Measurements from ENCODE around the gene SCUBE1. TPM values are rescaled to one million over a fixed set of nuclear protein-coding genes. Genes with fewer than 3 reads are reported as not detected.

SCUBE1 gene
- total RNA-seq, 1 donor from 2014 or later: not detected

DNA sequence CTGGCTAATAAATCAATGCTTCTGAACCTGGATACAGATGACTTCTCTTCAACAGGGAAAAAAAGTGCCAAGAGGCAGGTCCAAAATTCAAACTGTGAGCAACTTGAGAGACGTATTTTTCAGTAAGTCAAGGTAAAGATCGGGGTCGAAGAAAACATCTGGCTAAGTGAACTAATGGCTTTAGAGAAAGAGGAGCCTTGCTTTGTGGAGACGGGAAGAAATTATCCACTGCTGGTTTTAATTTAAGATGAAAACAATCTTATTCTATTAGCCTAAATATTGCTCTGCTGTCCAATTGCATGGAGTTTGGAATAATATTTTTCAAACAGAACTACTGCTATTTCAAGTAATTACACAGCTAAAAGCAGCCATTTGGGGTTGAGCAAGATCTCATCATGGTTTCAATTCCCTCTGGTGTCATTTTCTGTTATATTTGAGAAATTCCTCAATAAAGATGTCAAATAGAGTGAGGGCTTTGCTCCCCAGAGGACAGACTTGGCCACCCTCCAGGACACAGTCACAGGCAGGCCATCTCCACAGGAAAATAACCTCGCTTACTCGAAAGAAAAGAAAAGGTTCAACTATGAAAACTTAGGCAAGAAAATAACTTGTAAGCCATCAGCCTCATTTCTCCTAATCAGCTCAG lies 29.8 kb downstream of the SCUBE1 start:
- Mint-ChIP-seq H3K4me1 (ENCODE audit: low read depth) (no peaks in the 10 kb centered on the region), H3K9me3 (no peaks in the 10 kb centered on the region), H3K4me3 (no peak overlapping the region), H3K27ac (no peak overlapping the region), H3K27me3 (ENCODE audit: insufficient read depth) (peaks cover 9% of the 10 kb centered on the region), H3K36me3 (ENCODE audit: low read depth) (no peaks in the 10 kb centered on the region)
- DNase-seq (ENCODE audit: low spot score): no peak
- intact Hi-C loops (cut with micrococcal nuclease): no loop called here

- H3K36me3 Mint-ChIP-seq (ENCODE audit: low read depth): no peaks in the 10 kb centered on the region
- H3K27ac Mint-ChIP-seq: no peak overlapping the region
- H3K4me1 Mint-ChIP-seq (ENCODE audit: low read depth): no peaks in the 10 kb centered on the region
- peaks cover 9% of the 10 kb centered on the region for H3K27me3 Mint-ChIP-seq (ENCODE audit: insufficient read depth)
- H3K4me3 Mint-ChIP-seq: no peak overlapping the region
- intact Hi-C loops (cut with micrococcal nuclease): no loop called here
- no peaks in the 10 kb centered on the region for H3K9me3 Mint-ChIP-seq
- DNase-seq (ENCODE audit: low spot score): no peak
These were observed 30.6 kb downstream of the SCUBE1 start for GRCh38 chr22:43312608-43313007.

DNA sequence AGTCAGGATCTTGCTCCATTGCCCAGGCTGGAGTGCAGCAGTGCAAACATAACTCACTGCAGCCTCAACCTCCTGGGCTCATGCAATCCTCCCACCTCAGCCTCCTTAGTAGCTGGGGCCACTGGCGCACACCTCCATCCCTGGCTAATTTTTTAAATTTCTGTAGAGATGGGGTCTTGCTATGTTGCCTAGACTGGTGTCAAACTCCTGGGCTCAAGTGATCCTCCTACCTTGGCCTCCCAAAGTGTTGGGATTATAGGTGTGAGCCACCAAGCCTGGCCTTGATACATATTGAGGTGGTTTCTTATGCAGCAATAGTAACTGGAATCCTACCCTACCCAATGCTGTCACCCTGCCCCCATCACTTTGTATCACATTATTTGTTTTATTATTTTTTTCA lies 32.4 kb downstream of the SCUBE1 start:
- Mint-ChIP-seq H3K27me3 (ENCODE audit: insufficient read depth) (peaks cover 9% of the 10 kb centered on the region), H3K4me3 (no peak overlapping the region), H3K4me1 (ENCODE audit: low read depth) (no peaks in the 10 kb centered on the region), H3K36me3 (ENCODE audit: low read depth) (no peaks in the 10 kb centered on the region), H3K9me3 (no peaks in the 10 kb centered on the region), H3K27ac (no peak overlapping the region)
- no peak for DNase-seq (ENCODE audit: low spot score)
- intact Hi-C loops (cut with micrococcal nuclease): no loop called here

- intact Hi-C loops (cut with micrococcal nuclease): no loop called here
- Mint-ChIP-seq H3K4me3 (no peak overlapping the region), H3K9me3 (no peaks in the 10 kb centered on the region), H3K27me3 (ENCODE audit: insufficient read depth) (peaks cover 9% of the 10 kb centered on the region), H3K36me3 (ENCODE audit: low read depth) (no peaks in the 10 kb centered on the region), H3K4me1 (ENCODE audit: low read depth) (no peaks in the 10 kb centered on the region), H3K27ac (no peak overlapping the region)
- no peak for DNase-seq (ENCODE audit: low spot score)
These were observed 32.9 kb downstream of the SCUBE1 start for GRCh38 chr22:43310311-43310710.

DNA sequence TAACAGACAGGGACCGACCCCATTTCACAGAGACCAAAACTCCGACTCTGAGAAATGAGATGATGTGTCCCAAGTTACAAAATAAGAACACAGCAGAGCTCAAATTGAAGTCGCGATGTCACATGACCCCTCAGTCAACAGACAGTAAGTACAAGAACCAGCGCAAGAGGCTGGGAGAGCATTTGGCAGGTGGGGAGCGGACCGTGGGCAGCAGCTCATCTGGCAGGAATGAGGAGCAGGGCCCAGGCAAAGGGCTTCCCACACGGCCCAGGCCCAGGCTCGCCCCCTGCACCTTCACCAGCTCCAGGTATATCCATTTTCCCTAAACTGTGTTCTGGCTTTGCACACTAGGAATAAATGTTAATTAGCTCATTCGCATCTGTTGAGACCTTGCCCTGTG lies 34.3 kb downstream of the SCUBE1 start:
- Mint-ChIP-seq H3K9me3 (no peaks in the 10 kb centered on the region), H3K27me3 (ENCODE audit: insufficient read depth) (peaks cover 9% of the 10 kb centered on the region), H3K4me3 (no peak overlapping the region), H3K27ac (no peak overlapping the region), H3K36me3 (ENCODE audit: low read depth) (no peaks in the 10 kb centered on the region), H3K4me1 (ENCODE audit: low read depth) (no peaks in the 10 kb centered on the region)
- no peak for DNase-seq (ENCODE audit: low spot score)
- intact Hi-C loops (cut with micrococcal nuclease): no loop called here

DNA sequence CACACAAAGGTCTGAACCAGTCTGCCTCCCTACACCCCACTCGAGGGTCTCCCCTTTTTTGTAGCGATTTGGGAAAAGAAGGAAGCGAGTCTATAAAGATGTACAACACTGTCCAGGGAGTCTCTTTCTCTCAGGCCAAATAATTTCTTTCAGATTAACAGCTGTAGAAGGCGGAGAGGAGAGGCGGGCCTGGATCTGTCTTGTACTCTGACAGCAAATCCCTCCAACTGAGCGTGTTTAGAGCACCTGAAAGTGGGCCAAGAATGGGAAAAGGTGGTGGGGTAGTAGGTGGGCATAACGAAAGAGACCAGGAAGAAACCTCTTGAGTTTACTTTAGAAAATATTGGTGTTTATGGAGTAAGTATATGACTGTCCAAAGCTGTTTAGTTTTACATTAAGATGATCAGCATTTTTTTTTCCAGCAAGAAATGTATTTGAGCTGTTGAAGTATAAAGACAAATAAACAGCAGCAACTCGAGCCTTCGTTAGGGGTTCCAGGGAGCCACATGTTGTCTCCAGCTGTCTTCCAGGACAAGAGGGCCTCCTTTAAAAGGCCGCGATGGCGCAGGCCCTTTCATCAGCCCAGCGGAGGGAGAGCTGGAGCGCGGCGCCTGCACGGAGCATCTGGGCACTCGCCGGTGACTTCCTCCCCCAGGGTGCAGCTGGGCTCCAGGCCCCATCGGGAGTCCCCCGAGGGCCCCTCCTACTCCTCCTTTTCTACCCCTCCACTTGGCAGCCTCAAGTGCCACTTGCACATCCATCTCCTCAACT lies 34.9 kb downstream of the SCUBE1 start:
- peaks cover 9% of the 10 kb centered on the region for H3K27me3 Mint-ChIP-seq (ENCODE audit: insufficient read depth)
- intact Hi-C loops (cut with micrococcal nuclease): no loop called here
- no peak overlapping the region for H3K4me3 Mint-ChIP-seq
- H3K9me3 Mint-ChIP-seq: no peaks in the 10 kb centered on the region
- DNase-seq (ENCODE audit: low spot score): no peak
- no peaks in the 10 kb centered on the region for H3K4me1 Mint-ChIP-seq (ENCODE audit: low read depth)
- no peak overlapping the region for H3K27ac Mint-ChIP-seq
- no peaks in the 10 kb centered on the region for H3K36me3 Mint-ChIP-seq (ENCODE audit: low read depth)

DNA sequence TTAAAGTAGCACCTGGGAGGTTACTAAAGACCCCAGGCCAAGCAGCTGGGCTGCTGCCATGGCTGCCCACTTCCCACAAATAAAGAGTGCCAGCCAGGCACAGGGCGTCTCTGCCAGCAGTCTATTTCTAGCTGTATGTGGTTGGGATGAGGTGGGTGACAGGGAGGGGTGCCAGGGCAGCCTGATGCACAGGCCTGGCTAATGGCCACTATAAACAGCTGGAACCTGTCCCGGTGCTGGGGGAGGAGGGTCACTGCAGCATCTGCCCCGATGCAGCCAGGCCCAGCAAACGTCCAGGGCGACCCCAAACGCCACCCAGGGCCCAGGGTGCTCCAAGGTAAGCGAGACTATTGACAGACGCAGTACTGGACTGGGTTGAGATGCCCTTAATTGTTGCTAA lies 37.4 kb downstream of the SCUBE1 start:
- Mint-ChIP-seq H3K9me3 (no peaks in the 10 kb centered on the region), H3K4me1 (ENCODE audit: low read depth) (no peaks in the 10 kb centered on the region), H3K4me3 (no peak overlapping the region), H3K27me3 (ENCODE audit: insufficient read depth) (peaks cover 2% of the 10 kb centered on the region), H3K36me3 (ENCODE audit: low read depth) (no peaks in the 10 kb centered on the region), H3K27ac (no peak overlapping the region)
- intact Hi-C loops (cut with micrococcal nuclease): no loop called here
- DNase-seq (ENCODE audit: low spot score): no peak

- no peak for DNase-seq (ENCODE audit: low spot score)
- H3K4me3 Mint-ChIP-seq: no peak overlapping the region
- intact Hi-C loops (cut with micrococcal nuclease): no loop called here
- no peaks in the 10 kb centered on the region for H3K4me1 Mint-ChIP-seq (ENCODE audit: low read depth)
- H3K27me3 Mint-ChIP-seq (ENCODE audit: insufficient read depth): peaks cover 2% of the 10 kb centered on the region
- H3K9me3 Mint-ChIP-seq: no peaks in the 10 kb centered on the region
- H3K36me3 Mint-ChIP-seq (ENCODE audit: low read depth): no peaks in the 10 kb centered on the region
- H3K27ac Mint-ChIP-seq: no peak overlapping the region
These were observed 38.2 kb downstream of the SCUBE1 start for GRCh38 chr22:43304831-43305590.

DNA sequence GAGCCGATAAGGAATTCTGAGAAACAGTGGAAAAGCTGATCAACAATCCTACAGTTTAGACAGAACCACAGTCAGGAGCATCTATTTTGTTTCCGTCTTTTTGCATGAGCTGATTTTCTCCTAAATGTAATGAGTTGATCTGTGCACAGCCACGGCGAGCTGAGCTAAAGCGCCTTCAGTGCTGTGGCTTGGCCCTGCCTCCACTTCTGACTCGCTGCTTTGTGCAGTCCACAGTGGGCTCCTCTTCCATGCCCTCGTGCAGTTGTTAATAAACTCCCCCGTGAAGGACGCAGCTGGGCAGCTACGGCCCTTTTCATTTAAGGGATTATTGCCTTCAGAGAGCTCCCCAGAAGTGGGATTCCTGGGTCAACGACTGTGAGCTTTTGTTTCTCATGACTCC lies 39.4 kb downstream of the SCUBE1 start:
- H3K4me3 Mint-ChIP-seq: no peak overlapping the region
- H3K27ac Mint-ChIP-seq: no peak overlapping the region
- H3K27me3 Mint-ChIP-seq (ENCODE audit: insufficient read depth): no peaks in the 10 kb centered on the region
- no peaks in the 10 kb centered on the region for H3K36me3 Mint-ChIP-seq (ENCODE audit: low read depth)
- intact Hi-C loops (cut with micrococcal nuclease): no loop called here
- H3K4me1 Mint-ChIP-seq (ENCODE audit: low read depth): no peaks in the 10 kb centered on the region
- H3K9me3 Mint-ChIP-seq: no peaks in the 10 kb centered on the region
- DNase-seq (ENCODE audit: low spot score): no peak

- no peak for DNase-seq (ENCODE audit: low spot score)
- H3K4me3 Mint-ChIP-seq: no peak overlapping the region
These were observed 40.0 kb downstream of the SCUBE1 start for GRCh38 chr22:43303166-43303565.

GRCh38 chr22:43302531-43303041 lies 40.6 kb downstream of the SCUBE1 start:
- no peaks in the 10 kb centered on the region for H3K27me3 Mint-ChIP-seq (ENCODE audit: insufficient read depth)
- no peak overlapping the region for H3K4me3 Mint-ChIP-seq
- no peaks in the 10 kb centered on the region for H3K9me3 Mint-ChIP-seq
- no peaks in the 10 kb centered on the region for H3K36me3 Mint-ChIP-seq (ENCODE audit: low read depth)
- H3K27ac Mint-ChIP-seq: no peak overlapping the region
- H3K4me1 Mint-ChIP-seq (ENCODE audit: low read depth): no peaks in the 10 kb centered on the region
- intact Hi-C loops (cut with micrococcal nuclease): no loop called here
- DNase-seq (ENCODE audit: low spot score): no peak

More at GRCh38 chr22:43303166-43303565, 40.0 kb downstream of the SCUBE1 start:
- Mint-ChIP-seq H3K4me1 (ENCODE audit: low read depth) (no peaks in the 10 kb centered on the region), H3K27ac (no peak overlapping the region), H3K9me3 (no peaks in the 10 kb centered on the region), H3K36me3 (ENCODE audit: low read depth) (no peaks in the 10 kb centered on the region), H3K27me3 (ENCODE audit: insufficient read depth) (no peaks in the 10 kb centered on the region)
- intact Hi-C loops (cut with micrococcal nuclease): no loop called here

DNA sequence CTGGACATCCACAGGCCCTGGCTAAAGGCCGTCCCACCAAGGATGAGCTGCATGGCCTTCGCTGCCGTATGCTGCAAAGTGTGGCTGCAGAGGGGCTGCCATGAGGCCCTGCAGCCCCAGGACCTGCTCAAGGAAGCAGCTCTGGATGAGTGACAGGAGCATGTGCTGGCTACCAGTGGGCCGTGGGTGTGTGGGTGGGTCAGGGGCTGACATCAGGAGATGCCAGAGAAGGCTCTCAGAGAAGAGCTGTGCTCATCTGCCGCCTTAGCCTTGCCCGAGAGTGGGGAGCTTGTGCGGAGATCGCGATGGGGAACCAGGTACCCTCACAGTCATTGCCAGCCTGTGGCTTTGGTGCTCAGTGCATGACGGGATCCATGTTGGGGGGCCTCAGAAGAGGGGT lies 41.3 kb downstream of the SCUBE1 start:
- Mint-ChIP-seq H3K27me3 (ENCODE audit: insufficient read depth) (no peaks in the 10 kb centered on the region), H3K27ac (no peak overlapping the region), H3K4me3 (no peak overlapping the region), H3K36me3 (ENCODE audit: low read depth) (no peaks in the 10 kb centered on the region), H3K9me3 (no peaks in the 10 kb centered on the region), H3K4me1 (ENCODE audit: low read depth) (no peaks in the 10 kb centered on the region)
- no peak for DNase-seq (ENCODE audit: low spot score)
- intact Hi-C loops (cut with micrococcal nuclease): no loop called here
